Esophagus muscularis mucosa (tissue), 4 donors: Measurements from ENCODE around the gene UGT1A4. TPM values are rescaled to one million over a fixed set of nuclear protein-coding genes. Genes with fewer than 3 reads are reported as not detected.
"Not testable (repeated sequence)": the region's sequence is repeated elsewhere in the genome, so short reads cannot be mapped to it uniquely, and the experiment has no call there.

Experiments used
- DNase-seq: peaks from one replicate; pipeline ENCODE4 v3.0.0-alpha.2; 2017; ENCODE audit errors: extremely low spot score
- H3K27ac ChIP-seq, 4 donors: fragments of 200-600 bp; sonication (generic); replicated peaks in 1 of 4; 1 replicate in 3 of 4; 2 replicates in 1 of 4; pipeline ENCODE4 v1.5.1; 2016 to 2019; ENCODE audit warnings: mild to moderate bottlenecking in 1 of 4
- H3K27me3 ChIP-seq, 4 donors: fragments of 200-600 bp; sonication (generic); one replicate each; pipeline versions ENCODE4 v1.5.1 to v1.6.0; 2016 to 2019
- H3K36me3 ChIP-seq, 4 donors: fragments of 200-600 bp; sonication (generic); one replicate each; pipeline ENCODE4 v1.5.1; 2016 to 2019
- H3K4me1 ChIP-seq, 4 donors: fragments of 200-600 bp; sonication (generic); one replicate each; pipeline ENCODE4 v1.5.1; 2016 to 2019
- H3K4me3 ChIP-seq, 4 donors: fragments of 200-600 bp; sonication (generic); 1 replicate in 2 of 4; 2 replicates in 2 of 4; pipeline ENCODE4 v1.5.1; 2016 to 2019; ENCODE audit warnings: mild to moderate bottlenecking in 4 of 4, moderate library complexity in 1 of 4
- H3K9me3 ChIP-seq, 4 donors: fragments of 200-600 bp; sonication (generic); 1 replicate in 3 of 4; 2 replicates in 1 of 4; pipeline ENCODE4 v1.5.1; 2016 to 2019
- EP300 ChIP-seq: sonication (generic); formaldehyde crosslinking; IDR thresholded peaks from one replicate; pipeline ENCODE4 v1.6.1; 2017; ENCODE audit warnings: antibody characterized with exemption
- POLR2A ChIP-seq: fragments of 450-650 bp; IDR thresholded peaks from one replicate; pipeline ENCODE4 v1.6.1; 2017; ENCODE audit warnings: antibody characterized with exemption, moderate library complexity, mild to moderate bottlenecking, low read depth
- POLR2AphosphoS5 ChIP-seq, 2 donors: sonication (generic); formaldehyde crosslinking; IDR thresholded peaks; one replicate each; pipeline ENCODE4 v1.6.1; 2017; ENCODE audit warnings: antibody characterized with exemption in 2 of 2
- WGBS: methylation state at CpG from one replicate; pipeline ENCODE4 v1.1.5; 2018; 5-methylcytosine and 5-hydroxymethylcytosine counted together
- intact Hi-C: fragments of 100-400 bp; cut with DNase I; formaldehyde crosslinking; loops from one replicate; pipeline ENCODE4 v1.15.1; 2023
- total RNA-seq, 4 donors: library from RNA; depleted of rRNA; stranded (reverse); fragments of >200 nt; gene quantifications; one replicate each; pipeline versions ENCODE4 v1.1.0 to v1.2.1, GENCODE V29; 2016
- TF ChIP-seq, protein P1 (sequence below), 3 experiments: fragments of 200-600 bp in 2 of 3; fragments of 450-650 bp in 1 of 3; sonication (generic) in 2 of 3; IDR thresholded peaks; one replicate each; pipeline ENCODE4 v1.5.1; 2017 to 2019; ENCODE audit warnings: antibody characterized with exemption in 3 of 3, mild to moderate bottlenecking in 2 of 3, moderate library complexity in 1 of 3

UGT1A4 gene
- total RNA-seq, 4 donors from 2014 or later, result not detected

DNA sequence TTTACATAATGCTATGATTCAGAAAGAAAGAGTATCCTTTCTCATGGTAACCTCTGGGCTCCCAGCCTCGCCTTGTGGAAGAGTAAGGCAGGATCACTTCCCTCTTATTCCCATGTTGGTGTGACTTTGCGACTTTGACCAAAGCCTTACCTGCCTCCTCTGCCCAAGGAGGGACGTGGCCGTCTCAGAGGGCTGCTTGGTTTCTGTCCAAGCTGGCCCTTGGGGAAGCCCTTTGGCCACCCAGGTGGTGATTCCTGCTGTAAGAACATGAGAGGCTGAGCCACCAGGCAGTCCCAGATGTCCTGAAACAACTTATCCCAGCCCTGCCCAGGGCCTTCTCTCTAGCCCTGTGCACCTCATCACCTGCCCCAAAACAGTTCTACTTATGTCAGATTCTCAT, 19.8 kb upstream of the UGT1A4 start:
- no peak for DNase-seq
- no peak overlapping the region for H3K27ac ChIP-seq
- 63% methylated on average over 4 of the region's 4 CpGs for WGBS
- no peaks in the 10 kb centered on the region for H3K4me1 ChIP-seq
- no peaks in the 10 kb centered on the region for H3K36me3 ChIP-seq
- intact Hi-C loops, result no loop called here
- H3K4me3 ChIP-seq, result no peak overlapping the region
- no peaks in the 10 kb centered on the region for H3K27me3 ChIP-seq
- TF ChIP-seq, protein P1, sequence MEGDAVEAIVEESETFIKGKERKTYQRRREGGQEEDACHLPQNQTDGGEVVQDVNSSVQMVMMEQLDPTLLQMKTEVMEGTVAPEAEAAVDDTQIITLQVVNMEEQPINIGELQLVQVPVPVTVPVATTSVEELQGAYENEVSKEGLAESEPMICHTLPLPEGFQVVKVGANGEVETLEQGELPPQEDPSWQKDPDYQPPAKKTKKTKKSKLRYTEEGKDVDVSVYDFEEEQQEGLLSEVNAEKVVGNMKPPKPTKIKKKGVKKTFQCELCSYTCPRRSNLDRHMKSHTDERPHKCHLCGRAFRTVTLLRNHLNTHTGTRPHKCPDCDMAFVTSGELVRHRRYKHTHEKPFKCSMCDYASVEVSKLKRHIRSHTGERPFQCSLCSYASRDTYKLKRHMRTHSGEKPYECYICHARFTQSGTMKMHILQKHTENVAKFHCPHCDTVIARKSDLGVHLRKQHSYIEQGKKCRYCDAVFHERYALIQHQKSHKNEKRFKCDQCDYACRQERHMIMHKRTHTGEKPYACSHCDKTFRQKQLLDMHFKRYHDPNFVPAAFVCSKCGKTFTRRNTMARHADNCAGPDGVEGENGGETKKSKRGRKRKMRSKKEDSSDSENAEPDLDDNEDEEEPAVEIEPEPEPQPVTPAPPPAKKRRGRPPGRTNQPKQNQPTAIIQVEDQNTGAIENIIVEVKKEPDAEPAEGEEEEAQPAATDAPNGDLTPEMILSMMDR (IDR thresholded peaks at IDR 0.05), result no peak
- TF ChIP-seq EP300, result no peak
- no peak for TF ChIP-seq POLR2AphosphoS5 (IDR thresholded peaks at IDR 0.05)
- no peak for TF ChIP-seq POLR2A
- H3K9me3 ChIP-seq, result no peaks in the 10 kb centered on the region

DNA sequence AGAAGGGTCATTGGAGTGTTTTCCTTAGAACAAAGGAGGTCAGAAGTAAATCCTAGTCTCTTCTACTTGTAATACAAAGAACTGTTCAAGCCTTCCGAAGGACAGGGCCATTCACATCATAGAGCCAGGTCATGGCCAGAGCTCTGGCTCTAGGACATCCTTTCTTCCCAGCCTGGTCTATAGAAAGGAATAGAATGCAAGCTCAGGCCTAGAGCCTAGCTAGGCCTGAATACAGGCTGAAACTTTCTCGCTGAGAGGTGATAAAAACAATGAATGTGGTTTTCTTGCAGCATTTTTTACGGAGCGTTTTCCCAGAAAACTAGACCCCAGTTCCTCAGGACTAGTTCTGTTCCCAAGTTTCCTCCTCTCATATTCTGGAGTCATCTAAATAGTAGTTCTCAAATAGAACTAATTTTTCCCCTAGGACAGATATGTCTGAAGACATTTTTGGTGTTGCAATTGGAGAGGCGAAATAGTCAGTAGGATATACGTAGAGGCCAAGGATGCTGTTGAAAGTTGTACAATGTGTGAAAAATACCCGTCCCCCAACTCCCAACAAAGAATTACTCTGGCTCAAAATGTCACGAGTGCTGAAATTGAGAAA, 19.0 kb upstream of the UGT1A4 start:
- TF ChIP-seq POLR2AphosphoS5 (IDR thresholded peaks at IDR 0.05), result no peak
- no peak for TF ChIP-seq EP300
- TF ChIP-seq POLR2A, result no peak
- TF ChIP-seq, protein P1 (IDR thresholded peaks at IDR 0.05), result no peak
- 86% methylated on average over 8 of the region's 8 CpGs for WGBS
- no peak overlapping the region for H3K27ac ChIP-seq
- H3K36me3 ChIP-seq, result no peaks in the 10 kb centered on the region
- no peaks in the 10 kb centered on the region for H3K9me3 ChIP-seq
- intact Hi-C loops, result no loop called here
- no peaks in the 10 kb centered on the region for H3K4me1 ChIP-seq
- DNase-seq, result no peak
- no peaks in the 10 kb centered on the region for H3K27me3 ChIP-seq
- H3K4me3 ChIP-seq, result no peak overlapping the region

DNA sequence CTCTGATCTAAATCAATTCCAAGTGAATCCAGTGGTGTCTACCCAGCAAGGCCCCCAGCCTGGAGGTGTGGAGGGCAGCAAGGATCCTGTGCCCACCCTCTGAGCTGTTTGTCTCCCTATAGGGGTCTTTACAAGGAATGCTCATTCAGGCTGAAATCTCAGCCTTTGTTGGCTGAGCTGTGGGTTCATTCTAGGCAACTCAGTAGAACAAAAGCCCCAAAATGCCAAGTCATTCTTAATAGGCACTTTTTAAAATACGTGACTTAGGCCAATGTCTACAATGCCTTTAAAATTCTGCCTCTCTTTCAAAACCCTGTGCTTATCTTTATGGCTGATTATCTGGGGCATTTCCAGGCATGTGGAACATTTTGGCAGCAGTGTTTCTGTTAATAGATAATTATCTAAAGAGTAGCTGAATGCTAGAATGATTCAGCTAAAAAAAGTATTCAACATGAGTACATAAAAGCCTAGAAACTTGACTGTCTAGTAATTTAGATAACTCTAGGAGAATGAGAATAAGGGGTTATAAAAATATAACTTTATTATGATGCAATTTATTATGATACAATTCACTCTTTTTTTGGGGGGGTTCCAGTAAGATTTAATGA, 18.4 kb upstream of the UGT1A4 start:
- no peaks in the 10 kb centered on the region for H3K9me3 ChIP-seq
- intact Hi-C loops, result no loop called here
- TF ChIP-seq EP300 (no peak), POLR2AphosphoS5 (IDR thresholded peaks at IDR 0.05) (no peak), POLR2A (no peak)
- TF ChIP-seq, protein P1 (IDR thresholded peaks at IDR 0.05), result no peak
- 54% methylated on average over 1 of the region's 1 CpG for WGBS
- no peak overlapping the region for H3K27ac ChIP-seq
- DNase-seq, result no peak
- H3K4me1 ChIP-seq, result no peaks in the 10 kb centered on the region
- H3K36me3 ChIP-seq, result no peaks in the 10 kb centered on the region
- H3K4me3 ChIP-seq, result no peak overlapping the region
- H3K27me3 ChIP-seq, result no peaks in the 10 kb centered on the region

DNA sequence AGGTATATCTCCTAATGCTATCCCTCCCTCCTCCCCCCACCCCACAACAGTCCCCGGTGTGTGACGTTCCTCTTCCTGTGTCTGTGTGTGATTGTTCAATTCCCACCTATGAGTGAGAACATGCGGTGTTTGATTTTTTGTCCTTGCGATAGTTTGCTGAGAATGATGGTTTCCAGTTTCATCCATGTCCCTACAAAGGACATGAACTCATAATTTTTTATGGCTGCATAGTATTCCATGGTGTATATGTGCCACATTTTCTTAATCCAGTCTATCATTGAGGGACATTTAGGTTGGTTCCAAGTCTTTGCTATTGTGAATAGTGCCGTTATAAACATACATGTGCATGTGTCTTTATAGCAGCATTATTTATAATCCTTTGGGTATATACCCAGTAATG, 17.7 kb upstream of the UGT1A4 start:
- WGBS, result 89% methylated on average over 5 of the region's 5 CpGs
- H3K4me1 ChIP-seq, H3K4me3 ChIP-seq, H3K36me3 ChIP-seq, H3K9me3 ChIP-seq, DNase-seq, H3K27ac ChIP-seq, H3K27me3 ChIP-seq, intact Hi-C loops: not testable (repeated sequence)

DNA sequence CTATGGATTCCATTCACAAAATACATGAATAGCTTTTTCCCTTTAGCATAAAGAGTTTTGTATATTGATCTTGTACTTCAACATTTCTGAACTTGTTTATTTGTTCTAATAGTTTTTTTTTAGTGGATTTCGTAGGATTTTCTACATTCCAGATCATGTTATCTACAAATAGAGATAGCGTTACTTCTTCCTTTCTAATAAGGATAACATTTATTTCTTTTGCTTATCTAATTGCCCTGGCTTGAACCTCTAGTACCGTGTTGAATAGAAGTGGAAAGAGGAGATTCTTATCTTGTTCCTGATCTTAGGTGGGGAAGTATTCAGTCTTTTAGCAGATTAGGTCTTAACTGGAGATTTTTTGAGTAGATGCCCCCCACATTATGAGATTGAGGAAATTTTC, 16.3 kb upstream of the UGT1A4 start:
- no peaks in the 10 kb centered on the region for H3K36me3 ChIP-seq
- intact Hi-C loops, result no loop called here
- no peaks in the 10 kb centered on the region for H3K9me3 ChIP-seq
- no peak overlapping the region for H3K27ac ChIP-seq
- TF ChIP-seq POLR2AphosphoS5 (IDR thresholded peaks at IDR 0.05) (no peak), EP300 (no peak), POLR2A (no peak)
- TF ChIP-seq, protein P1 (IDR thresholded peaks at IDR 0.05), result no peak
- no peaks in the 10 kb centered on the region for H3K4me1 ChIP-seq
- WGBS, result 53% methylated on average over 3 of the region's 3 CpGs
- no peak for DNase-seq
- peaks cover 0 to 5% (median 0%) of the 10 kb centered on the region in 4 donors for H3K27me3 ChIP-seq
- no peak overlapping the region for H3K4me3 ChIP-seq
